ENCODE measurements around the gene APEH. TPM values are rescaled to one million over a fixed set of nuclear protein-coding genes. Genes with fewer than 3 reads are reported as not detected.

APEH gene
- total and polyA plus RNA-seq, 9 of the 15 experiments (the other 6 are each of a cell fraction or from before 2014, with no cell fraction given): 70.9 to 177 (median 117) TPM

GRCh38 chr3:49669352-49669751, 4.8 kb upstream of the APEH start:
- Histone ChIP-seq H3K4me3 (no peak overlapping the region), H3K27me3 (ENCODE audit: control insufficient read depth in 2 of 2, insufficient read depth in 2 of 2, low read length in 2 of 2) (no peaks in the 10 kb centered on the region), H3K27ac (ENCODE audit: extremely low read depth, low read depth, low read length) (no peak overlapping the region), H4K20me1 (replicated peaks; ENCODE audit: control insufficient read depth, insufficient read depth, low read length) (no peaks in the 10 kb centered on the region; the same call in 1 of the 2 replicates), H3K9me3 (replicated peaks; ENCODE audit: control insufficient read depth, insufficient read depth, low read depth, low read length) (no peaks in the 10 kb centered on the region), H3K4me1 (replicated peaks in 1 of 2; ENCODE audit: control insufficient read depth in 2 of 2, insufficient read depth in 2 of 2, low read length in 2 of 2) (peaks cover 11 to 21% of the 10 kb centered on the region in 2 experiments; a peak in 4 of 5 replicates), H3K79me2 (ENCODE audit: control insufficient read depth, insufficient read depth, low read length) (peaks cover 9% of the 10 kb centered on the region), H3K9ac (ENCODE audit: insufficient read depth in 1 of 2, low read depth in 2 of 2, low read length in 2 of 2) (no peak overlapping the region), H3K36me3 (ENCODE audit: control insufficient read depth, insufficient read depth, low read length) (no peaks in the 10 kb centered on the region), H2AFZ (ENCODE audit: low read depth, low read length) (no peak overlapping the region), H3K9me1 (ENCODE audit: control insufficient read depth, insufficient read depth, low read length) (no peaks in the 10 kb centered on the region), H3K4me2 (ENCODE audit: insufficient read depth, low read length) (no peak overlapping the region)
- in situ Hi-C loops (cut with MboI): loop anchor here (10.0 kb wide), 1 partner anchor 105 kb away; no protein-coding TSS in a partner anchor
- ATAC-seq: no peak
- intact Hi-C loops (cut with micrococcal nuclease): no loop called here
- 83% methylated on average over 2 of the region's 3 CpGs for WGBS (ENCODE audit: insufficient coverage, low coverage, missing lambda C conversion rate)
- ChIA-PET POLR2A (interaction anchor here (1.0 kb wide), 1 partner anchor 9 kb away, joined by 3 read pairs; no protein-coding TSS in a partner anchor), CTCF (ENCODE audit: low intra/inter-chr PET ratio) (no interaction called here)
- BruUV-seq (replicated peaks): no TSS peak
- no peak for DNase-seq (ENCODE audit: extremely low read depth in 1 of 4, low spot score in 3 of 4)
- TF ChIP-seq NCOA4 (IDR thresholded peaks at IDR 0.05; ENCODE audit: partially characterized antibody): no peak
- TF ChIP-seq BRD4 (IDR thresholded peaks at IDR 0.05): no peak
- no peak for TF ChIP-seq ZBTB5 (IDR thresholded peaks at IDR 0.05)
- TF ChIP-seq MBD1 (CRISPR knock-in tag; IDR thresholded peaks at IDR 0.05): no peak
- no peak for TF ChIP-seq KLF6 (CRISPR knock-in tag; IDR thresholded peaks at IDR 0.05; ENCODE audit: borderline replicate concordance)
- no peak for TF ChIP-seq TCF7L2 (IDR thresholded peaks at IDR 0.05; ENCODE audit: low read depth, low read length)
- FAIRE-seq: no peak
